ENCODE measurements around the gene TRIM67.

DNA sequence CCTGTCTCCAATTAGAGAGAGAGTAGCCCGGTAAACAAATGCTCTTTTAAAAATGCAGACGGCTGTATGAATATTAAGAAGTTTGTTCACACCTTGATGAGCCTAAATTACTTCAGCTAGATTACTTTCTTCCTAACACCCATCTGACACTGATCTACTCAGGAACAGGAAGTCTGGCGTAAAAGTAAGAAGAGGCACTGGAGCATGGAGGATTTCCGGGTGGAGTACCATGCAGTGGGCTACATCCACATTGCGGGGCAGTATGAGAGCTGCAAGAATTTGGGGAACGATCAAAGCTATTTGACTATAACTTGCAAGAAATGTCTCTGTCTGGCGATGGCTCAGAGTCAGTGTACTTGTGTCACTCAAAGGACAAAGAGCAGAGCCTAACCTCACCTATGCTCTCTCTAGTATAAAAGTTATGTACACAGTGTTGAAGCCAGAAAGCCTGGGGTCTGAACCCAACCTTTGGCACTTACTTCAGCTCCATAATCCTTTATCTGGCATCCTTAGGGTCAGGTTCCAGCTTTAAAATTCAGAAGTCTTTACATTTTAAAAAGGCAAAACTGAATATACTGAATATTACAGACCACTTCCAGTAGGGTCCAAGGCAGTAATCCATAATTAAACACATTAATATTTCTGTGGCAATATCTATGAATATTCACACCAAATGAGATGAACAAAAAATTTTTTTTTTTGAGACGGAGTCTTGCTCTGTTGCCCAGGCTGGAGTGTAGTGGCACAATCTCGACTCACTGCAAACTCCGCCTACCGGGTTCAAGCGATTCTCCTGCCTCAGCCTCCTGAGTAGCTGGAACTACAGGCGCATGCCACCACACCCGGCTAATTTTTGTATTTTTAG is 71.2 kb downstream of the TRIM67 start:
- TF ChIP-seq POLR2AphosphoS5 (IDR thresholded peaks at IDR 0.05; ENCODE audit: low read depth, low read length) (no peak), SIN3A (IDR thresholded peaks at IDR 0.05; ENCODE audit: borderline replicate concordance, insufficient read depth, low read depth, low read length) (no peak), TCF7L2 (IDR thresholded peaks at IDR 0.05; ENCODE audit: low read depth, low read length) (no peak)
- TF ChIP-seq, protein P1, sequence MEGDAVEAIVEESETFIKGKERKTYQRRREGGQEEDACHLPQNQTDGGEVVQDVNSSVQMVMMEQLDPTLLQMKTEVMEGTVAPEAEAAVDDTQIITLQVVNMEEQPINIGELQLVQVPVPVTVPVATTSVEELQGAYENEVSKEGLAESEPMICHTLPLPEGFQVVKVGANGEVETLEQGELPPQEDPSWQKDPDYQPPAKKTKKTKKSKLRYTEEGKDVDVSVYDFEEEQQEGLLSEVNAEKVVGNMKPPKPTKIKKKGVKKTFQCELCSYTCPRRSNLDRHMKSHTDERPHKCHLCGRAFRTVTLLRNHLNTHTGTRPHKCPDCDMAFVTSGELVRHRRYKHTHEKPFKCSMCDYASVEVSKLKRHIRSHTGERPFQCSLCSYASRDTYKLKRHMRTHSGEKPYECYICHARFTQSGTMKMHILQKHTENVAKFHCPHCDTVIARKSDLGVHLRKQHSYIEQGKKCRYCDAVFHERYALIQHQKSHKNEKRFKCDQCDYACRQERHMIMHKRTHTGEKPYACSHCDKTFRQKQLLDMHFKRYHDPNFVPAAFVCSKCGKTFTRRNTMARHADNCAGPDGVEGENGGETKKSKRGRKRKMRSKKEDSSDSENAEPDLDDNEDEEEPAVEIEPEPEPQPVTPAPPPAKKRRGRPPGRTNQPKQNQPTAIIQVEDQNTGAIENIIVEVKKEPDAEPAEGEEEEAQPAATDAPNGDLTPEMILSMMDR (IDR thresholded peaks at IDR 0.05), result no peak
- TF ChIP-seq, protein P2, sequence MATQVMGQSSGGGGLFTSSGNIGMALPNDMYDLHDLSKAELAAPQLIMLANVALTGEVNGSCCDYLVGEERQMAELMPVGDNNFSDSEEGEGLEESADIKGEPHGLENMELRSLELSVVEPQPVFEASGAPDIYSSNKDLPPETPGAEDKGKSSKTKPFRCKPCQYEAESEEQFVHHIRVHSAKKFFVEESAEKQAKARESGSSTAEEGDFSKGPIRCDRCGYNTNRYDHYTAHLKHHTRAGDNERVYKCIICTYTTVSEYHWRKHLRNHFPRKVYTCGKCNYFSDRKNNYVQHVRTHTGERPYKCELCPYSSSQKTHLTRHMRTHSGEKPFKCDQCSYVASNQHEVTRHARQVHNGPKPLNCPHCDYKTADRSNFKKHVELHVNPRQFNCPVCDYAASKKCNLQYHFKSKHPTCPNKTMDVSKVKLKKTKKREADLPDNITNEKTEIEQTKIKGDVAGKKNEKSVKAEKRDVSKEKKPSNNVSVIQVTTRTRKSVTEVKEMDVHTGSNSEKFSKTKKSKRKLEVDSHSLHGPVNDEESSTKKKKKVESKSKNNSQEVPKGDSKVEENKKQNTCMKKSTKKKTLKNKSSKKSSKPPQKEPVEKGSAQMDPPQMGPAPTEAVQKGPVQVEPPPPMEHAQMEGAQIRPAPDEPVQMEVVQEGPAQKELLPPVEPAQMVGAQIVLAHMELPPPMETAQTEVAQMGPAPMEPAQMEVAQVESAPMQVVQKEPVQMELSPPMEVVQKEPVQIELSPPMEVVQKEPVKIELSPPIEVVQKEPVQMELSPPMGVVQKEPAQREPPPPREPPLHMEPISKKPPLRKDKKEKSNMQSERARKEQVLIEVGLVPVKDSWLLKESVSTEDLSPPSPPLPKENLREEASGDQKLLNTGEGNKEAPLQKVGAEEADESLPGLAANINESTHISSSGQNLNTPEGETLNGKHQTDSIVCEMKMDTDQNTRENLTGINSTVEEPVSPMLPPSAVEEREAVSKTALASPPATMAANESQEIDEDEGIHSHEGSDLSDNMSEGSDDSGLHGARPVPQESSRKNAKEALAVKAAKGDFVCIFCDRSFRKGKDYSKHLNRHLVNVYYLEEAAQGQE (IDR thresholded peaks at IDR 0.05; ENCODE audit: insufficient read depth in 1 of 2, low read depth in 2 of 2, low read length in 1 of 2), result no peak

Data from Panc1 (cell line).